Right lobe of liver (tissue), 6 donors: ENCODE data around the gene IMPDH2. TPM values are rescaled to one million over a fixed set of nuclear protein-coding genes. Genes with fewer than 3 reads are reported as not detected.

Experiments used
- ATAC-seq, 4 donors: fragments of 200-7000 bp; cut with Tn5 transposase; one replicate each; pipeline ENCODE4 v1.9.1; 2020; ENCODE audit warnings: mild to moderate bottlenecking in 4 of 4, moderate library complexity in 4 of 4
- DNase-seq, 3 donors: peaks; one replicate each; pipeline ENCODE4 v3.0.0-alpha.2; 2020
- H3K27ac ChIP-seq, 3 donors: fragments of 200-600 bp; one replicate each; pipeline ENCODE4 v1.8.0; 2022
- H3K27me3 ChIP-seq, 2 donors: fragments of 200-600 bp; one replicate each; pipeline ENCODE4 v1.8.0; 2022
- H3K36me3 ChIP-seq, 4 donors: fragments of 200-600 bp; sonication (generic) in 1 of 4; one replicate each; pipeline versions ENCODE4 v1.5.1 to v1.8.0; 2017 to 2022; ENCODE audit warnings: control low read depth in 1 of 4
- H3K4me1 ChIP-seq, 4 donors: fragments of 200-600 bp; sonication (generic) in 1 of 4; one replicate each; pipeline versions ENCODE4 v1.5.1 to v1.8.0; 2017 to 2022; ENCODE audit warnings: control low read depth in 1 of 4
- H3K4me3 ChIP-seq, 3 donors: fragments of 200-600 bp; one replicate each; pipeline ENCODE4 v1.8.0; 2022
- H3K9me3 ChIP-seq, 4 donors: fragments of 200-600 bp; sonication (generic) in 1 of 4; one replicate each; pipeline versions ENCODE4 v1.5.1 to v1.8.0; 2017 to 2022; ENCODE audit warnings: control low read depth in 1 of 4
- POLR2A ChIP-seq: fragments of 450-650 bp; IDR thresholded peaks from one replicate; pipeline ENCODE4 v1.6.1; 2017; ENCODE audit warnings: antibody characterized with exemption, mild to moderate bottlenecking
- WGBS: methylation state at CpG from one replicate; pipeline ENCODE4 v1.1.6; 2018; ENCODE audit warnings: low coverage, low lambda C conversion rate; ENCODE audit not compliant: insufficient coverage; ENCODE audit errors: missing lambda C conversion rate; 5-methylcytosine and 5-hydroxymethylcytosine counted together
- intact Hi-C, 2 donors: fragments of 100-400 bp; cut with DNase I; formaldehyde crosslinking; loops; one replicate each; pipeline versions ENCODE4 v1.11.2 to v1.14.1; 2022
- total RNA-seq, 6 experiments: library from RNA; depleted of rRNA in 2 of 6; stranded (reverse); fragments of >200 nt in 2 of 6; fragmentation: NEBNext Ultra II Directional in 3 of 6; extraction: Animal tissue kit (Norgen Biotek cat#: 25700) in 3 of 6; gene quantifications; one replicate each; pipeline versions ENCODE4 v1.1.0 to v1.2.4, GENCODE V29; 2016 to 2023
- TF ChIP-seq, protein P1 (sequence below), 4 donors: fragments of 200-600 bp in 3 of 4; fragments of 450-650 bp in 1 of 4; IDR thresholded peaks; one replicate each; pipeline versions ENCODE4 v1.5.1 to v1.8.0; 2016 to 2022; ENCODE audit warnings: antibody characterized with exemption in 4 of 4, mild to moderate bottlenecking in 2 of 4
- donor health status: DM: no; HTN: yes; CAD: no.
- donor health status: DM: no; HTN: no; CAD: no.
- donor health status: DM: no; HTN: no; CAD: no.
- donor health status: DM: no; HTN: yes; CAD: no.
- donor health status: DM: no; HTN: yes; CAD: no.

IMPDH2 gene
- total RNA-seq, 6 experiments from 2014 or later, result 32.0 to 57.3 (median 39.0) TPM

DNA sequence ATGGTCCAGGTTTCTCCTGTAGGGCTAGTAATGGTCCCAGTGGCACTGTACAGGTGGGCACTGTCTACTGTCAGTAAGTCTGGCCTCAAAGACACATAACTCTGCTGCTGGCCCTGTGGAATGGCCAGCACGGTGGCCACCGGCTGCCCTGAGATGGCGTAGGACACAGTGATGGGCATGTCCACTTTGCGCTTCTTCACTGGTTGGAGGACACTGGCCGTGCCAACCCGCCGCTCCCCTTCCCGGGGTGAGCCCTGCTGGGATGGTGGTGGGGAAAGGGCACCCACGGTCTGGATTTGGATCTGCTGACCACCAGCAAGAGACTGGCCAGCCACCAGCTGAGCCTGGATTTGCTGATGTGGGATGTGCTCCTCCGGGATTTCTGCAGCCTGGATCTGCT, 28.1 kb upstream of the IMPDH2 start:
- TF ChIP-seq, protein P1, sequence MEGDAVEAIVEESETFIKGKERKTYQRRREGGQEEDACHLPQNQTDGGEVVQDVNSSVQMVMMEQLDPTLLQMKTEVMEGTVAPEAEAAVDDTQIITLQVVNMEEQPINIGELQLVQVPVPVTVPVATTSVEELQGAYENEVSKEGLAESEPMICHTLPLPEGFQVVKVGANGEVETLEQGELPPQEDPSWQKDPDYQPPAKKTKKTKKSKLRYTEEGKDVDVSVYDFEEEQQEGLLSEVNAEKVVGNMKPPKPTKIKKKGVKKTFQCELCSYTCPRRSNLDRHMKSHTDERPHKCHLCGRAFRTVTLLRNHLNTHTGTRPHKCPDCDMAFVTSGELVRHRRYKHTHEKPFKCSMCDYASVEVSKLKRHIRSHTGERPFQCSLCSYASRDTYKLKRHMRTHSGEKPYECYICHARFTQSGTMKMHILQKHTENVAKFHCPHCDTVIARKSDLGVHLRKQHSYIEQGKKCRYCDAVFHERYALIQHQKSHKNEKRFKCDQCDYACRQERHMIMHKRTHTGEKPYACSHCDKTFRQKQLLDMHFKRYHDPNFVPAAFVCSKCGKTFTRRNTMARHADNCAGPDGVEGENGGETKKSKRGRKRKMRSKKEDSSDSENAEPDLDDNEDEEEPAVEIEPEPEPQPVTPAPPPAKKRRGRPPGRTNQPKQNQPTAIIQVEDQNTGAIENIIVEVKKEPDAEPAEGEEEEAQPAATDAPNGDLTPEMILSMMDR (IDR thresholded peaks at IDR 0.05), result no peak
- TF ChIP-seq POLR2A, result no peak
- intact Hi-C loops, result no loop called here
- no peaks in the 10 kb centered on the region for H3K9me3 ChIP-seq
- WGBS, result 90% methylated on average over 2 of the region's 10 CpGs
- peaks cover 7 to 42% (median 20%) of the 10 kb centered on the region in 4 donors for H3K36me3 ChIP-seq
- H3K27ac ChIP-seq, result no peak overlapping the region
- DNase-seq, result no peak
- no peak overlapping the region for H3K4me3 ChIP-seq
- H3K4me1 ChIP-seq, result no peaks in the 10 kb centered on the region
- no peaks in the 10 kb centered on the region for H3K27me3 ChIP-seq
- ATAC-seq, result peak in 1 of 4 donors; percentile 36

GRCh38 chr3:49054344-49054862, 25.2 kb upstream of the IMPDH2 start:
- intact Hi-C loops, result no loop called here
- no peak for TF ChIP-seq POLR2A
- TF ChIP-seq, protein P1 (IDR thresholded peaks at IDR 0.05), result no peak
- H3K4me3 ChIP-seq, result no peak overlapping the region
- no peaks in the 10 kb centered on the region for H3K27me3 ChIP-seq
- no peaks in the 10 kb centered on the region for H3K9me3 ChIP-seq
- 83% methylated on average over 2 of the region's 2 CpGs for WGBS
- DNase-seq (no peak), ATAC-seq (no peak)
- H3K4me1 ChIP-seq, result no peaks in the 10 kb centered on the region
- H3K36me3 ChIP-seq, result peaks cover 9 to 41% (median 15%) of the 10 kb centered on the region in 4 donors
- H3K27ac ChIP-seq, result no peak overlapping the region

GRCh38 chr3:49053543-49053942, 24.3 kb upstream of the IMPDH2 start:
- intact Hi-C loops, result no loop called here
- ATAC-seq (no peak), DNase-seq (no peak)
- no peaks in the 10 kb centered on the region for H3K27me3 ChIP-seq
- H3K4me1 ChIP-seq, result no peaks in the 10 kb centered on the region
- H3K36me3 ChIP-seq, result peaks cover 9 to 41% (median 15%) of the 10 kb centered on the region in 4 donors
- no peak overlapping the region for H3K4me3 ChIP-seq
- no peaks in the 10 kb centered on the region for H3K9me3 ChIP-seq
- no peak overlapping the region for H3K27ac ChIP-seq
- TF ChIP-seq, protein P1 (IDR thresholded peaks at IDR 0.05), result no peak
- TF ChIP-seq POLR2A, result no peak
- WGBS, result 67% methylated on average over 1 of the region's 1 CpG

GRCh38 chr3:49035281-49035680, 6.1 kb upstream of the IMPDH2 start:
- Histone ChIP-seq H3K4me3 (no peak overlapping the region), H3K27me3 (no peaks in the 10 kb centered on the region), H3K9me3 (no peaks in the 10 kb centered on the region), H3K27ac (no peak overlapping the region), H3K4me1 (no peaks in the 10 kb centered on the region), H3K36me3 (peaks cover 0 to 60% (median 9%) of the 10 kb centered on the region in 4 donors)
- ATAC-seq, result no peak
- TF ChIP-seq POLR2A, result no peak
- TF ChIP-seq, protein P1 (IDR thresholded peaks at IDR 0.05), result no peak
- intact Hi-C loops, result no loop called here
- WGBS, result 92% methylated on average over 3 of the region's 3 CpGs
- no peak for DNase-seq

DNA sequence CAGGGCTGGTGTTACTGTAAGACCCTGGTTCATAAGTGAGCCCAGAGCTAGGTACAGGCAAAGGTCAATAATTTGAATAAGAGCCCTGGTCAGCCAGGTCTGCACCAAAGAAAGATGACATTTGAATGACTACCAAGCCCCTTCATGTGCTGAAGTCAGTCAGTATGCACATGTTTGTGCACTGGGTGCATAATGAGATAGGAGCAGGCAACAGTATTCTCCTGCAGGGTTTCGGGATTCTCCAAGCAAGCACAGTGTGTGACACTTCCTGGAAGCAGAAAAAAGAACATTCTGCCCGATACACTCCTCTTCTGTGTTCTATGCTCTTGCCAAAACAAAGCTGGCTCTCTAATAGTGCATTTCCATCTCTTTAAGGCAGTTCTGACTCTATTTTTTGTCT, 5.5 kb upstream of the IMPDH2 start:
- Histone ChIP-seq H3K27ac (no peak overlapping the region), H3K4me3 (no peak overlapping the region), H3K9me3 (no peaks in the 10 kb centered on the region), H3K36me3 (peaks cover 0 to 58% (median 9%) of the 10 kb centered on the region in 4 donors), H3K27me3 (no peaks in the 10 kb centered on the region), H3K4me1 (no peaks in the 10 kb centered on the region)
- WGBS, result 67% methylated on average over 1 of the region's 2 CpGs
- intact Hi-C loops, result no loop called here
- ATAC-seq, result no peak
- no peak for DNase-seq
- no peak for TF ChIP-seq POLR2A
- TF ChIP-seq, protein P1 (IDR thresholded peaks at IDR 0.05), result no peak
